ENCODE results near the gene PIK3CA. TPM values are rescaled to one million over a fixed set of nuclear protein-coding genes. Genes with fewer than 3 reads are reported as not detected.

PIK3CA gene
- total RNA-seq, 4 donors from 2014 or later: 12.6 to 65.2 (median 36.3) TPM

GRCh38 chr3:179224584-179224983 lies 76.4 kb downstream of the PIK3CA start:
- no peak overlapping the region for H3K27ac ChIP-seq
- no peaks in the 10 kb centered on the region for H3K9me3 ChIP-seq
- H3K4me1 ChIP-seq: no peaks in the 10 kb centered on the region
- TF ChIP-seq CTCF (IDR thresholded peaks at IDR 0.05) (no peak), POLR2A (IDR thresholded peaks at IDR 0.05) (no peak)
- no peaks in the 10 kb centered on the region for H3K36me3 ChIP-seq
- no peak for DNase-seq
- no peak overlapping the region for H3K4me3 ChIP-seq
- intact Hi-C loops (cut with DNase I; ENCODE audit: low total_unique reads): no loop called here
- H3K27me3 ChIP-seq: no peaks in the 10 kb centered on the region

DNA sequence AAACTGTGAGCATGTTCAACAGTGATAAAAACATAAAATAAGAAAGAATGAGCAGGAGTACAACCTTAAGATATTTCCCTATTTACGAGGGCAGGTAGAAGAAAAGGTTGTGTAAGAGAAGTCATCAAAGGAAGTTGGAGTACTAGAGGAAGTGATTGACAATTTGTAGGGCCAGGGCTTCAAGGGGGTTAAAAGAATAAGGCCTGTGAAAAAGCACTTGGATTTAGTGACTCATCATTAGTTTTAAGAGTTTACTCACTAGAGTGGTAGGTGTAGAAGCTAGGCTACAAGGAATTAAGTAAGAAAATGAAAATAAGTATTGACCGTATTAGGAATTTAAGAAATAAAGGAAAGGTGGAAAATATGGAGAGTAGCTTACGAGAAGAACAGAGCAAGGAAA lies 79.2 kb downstream of the PIK3CA start:
- DNase-seq: no peak
- no peaks in the 10 kb centered on the region for H3K4me1 ChIP-seq
- H3K36me3 ChIP-seq: no peaks in the 10 kb centered on the region
- no peak for TF ChIP-seq CTCF (IDR thresholded peaks at IDR 0.05)
- TF ChIP-seq POLR2A (IDR thresholded peaks at IDR 0.05): no peak
- H3K27ac ChIP-seq: no peak overlapping the region
- no peaks in the 10 kb centered on the region for H3K9me3 ChIP-seq
- intact Hi-C loops (cut with DNase I; ENCODE audit: low total_unique reads): no loop called here
- H3K27me3 ChIP-seq: no peaks in the 10 kb centered on the region
- H3K4me3 ChIP-seq: no peak overlapping the region

DNA sequence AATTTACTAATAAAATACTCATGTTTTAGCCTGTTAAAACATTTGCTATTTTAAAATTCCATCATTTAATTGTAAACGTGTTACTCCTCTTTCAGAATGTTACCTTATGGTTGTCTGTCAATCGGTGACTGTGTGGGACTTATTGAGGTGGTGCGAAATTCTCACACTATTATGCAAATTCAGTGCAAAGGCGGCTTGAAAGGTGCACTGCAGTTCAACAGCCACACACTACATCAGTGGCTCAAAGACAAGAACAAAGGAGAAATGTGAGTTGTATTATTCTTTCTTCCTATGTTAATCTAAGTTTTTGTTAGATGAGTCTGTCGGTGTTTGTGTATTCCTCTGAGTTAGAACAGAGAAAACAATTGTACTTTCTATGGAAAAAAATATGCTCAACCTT lies 81.0 kb downstream of the PIK3CA start:
- H3K27ac ChIP-seq: no peak overlapping the region
- no peak for DNase-seq
- H3K4me1 ChIP-seq: no peaks in the 10 kb centered on the region
- no peaks in the 10 kb centered on the region for H3K9me3 ChIP-seq
- TF ChIP-seq POLR2A (IDR thresholded peaks at IDR 0.05): no peak
- TF ChIP-seq CTCF (IDR thresholded peaks at IDR 0.05): no peak
- intact Hi-C loops (cut with DNase I; ENCODE audit: low total_unique reads): no loop called here
- H3K36me3 ChIP-seq: no peaks in the 10 kb centered on the region
- H3K4me3 ChIP-seq: no peak overlapping the region
- H3K27me3 ChIP-seq: no peaks in the 10 kb centered on the region

GRCh38 chr3:179233043-179233442 lies 84.9 kb downstream of the PIK3CA start:
- DNase-seq: no peak
- Histone ChIP-seq H3K4me1 (no peaks in the 10 kb centered on the region), H3K27me3 (no peaks in the 10 kb centered on the region), H3K36me3 (no peaks in the 10 kb centered on the region), H3K4me3 (no peak overlapping the region), H3K9me3 (no peaks in the 10 kb centered on the region), H3K27ac (no peak overlapping the region)
- intact Hi-C loops (cut with DNase I; ENCODE audit: low total_unique reads): no loop called here
- no peak for TF ChIP-seq CTCF (IDR thresholded peaks at IDR 0.05)
- no peak for TF ChIP-seq POLR2A (IDR thresholded peaks at IDR 0.05)

DNA sequence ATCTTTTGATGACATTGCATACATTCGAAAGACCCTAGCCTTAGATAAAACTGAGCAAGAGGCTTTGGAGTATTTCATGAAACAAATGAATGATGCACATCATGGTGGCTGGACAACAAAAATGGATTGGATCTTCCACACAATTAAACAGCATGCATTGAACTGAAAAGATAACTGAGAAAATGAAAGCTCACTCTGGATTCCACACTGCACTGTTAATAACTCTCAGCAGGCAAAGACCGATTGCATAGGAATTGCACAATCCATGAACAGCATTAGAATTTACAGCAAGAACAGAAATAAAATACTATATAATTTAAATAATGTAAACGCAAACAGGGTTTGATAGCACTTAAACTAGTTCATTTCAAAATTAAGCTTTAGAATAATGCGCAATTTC lies 86.0 kb downstream of the PIK3CA start:
- H3K36me3 ChIP-seq: no peaks in the 10 kb centered on the region
- TF ChIP-seq POLR2A (IDR thresholded peaks at IDR 0.05) (no peak), CTCF (IDR thresholded peaks at IDR 0.05) (no peak)
- H3K4me3 ChIP-seq: no peak overlapping the region
- intact Hi-C loops (cut with DNase I; ENCODE audit: low total_unique reads): no loop called here
- DNase-seq: no peak
- H3K9me3 ChIP-seq: no peaks in the 10 kb centered on the region
- no peaks in the 10 kb centered on the region for H3K27me3 ChIP-seq
- H3K27ac ChIP-seq: no peak overlapping the region
- no peaks in the 10 kb centered on the region for H3K4me1 ChIP-seq

All from uterus (tissue), 4 donors.